HG03066 (cell line): ENCODE measurements around the gene VPS37B.

Experiments used
- ATAC-seq: cut with Tn5 transposase; IDR thresholded peaks from one replicate; pipeline ENCODE4 v1.9.1; 2021; ENCODE audit warnings: low read depth; ENCODE audit not compliant: unreplicated experiment

VPS37B gene

DNA sequence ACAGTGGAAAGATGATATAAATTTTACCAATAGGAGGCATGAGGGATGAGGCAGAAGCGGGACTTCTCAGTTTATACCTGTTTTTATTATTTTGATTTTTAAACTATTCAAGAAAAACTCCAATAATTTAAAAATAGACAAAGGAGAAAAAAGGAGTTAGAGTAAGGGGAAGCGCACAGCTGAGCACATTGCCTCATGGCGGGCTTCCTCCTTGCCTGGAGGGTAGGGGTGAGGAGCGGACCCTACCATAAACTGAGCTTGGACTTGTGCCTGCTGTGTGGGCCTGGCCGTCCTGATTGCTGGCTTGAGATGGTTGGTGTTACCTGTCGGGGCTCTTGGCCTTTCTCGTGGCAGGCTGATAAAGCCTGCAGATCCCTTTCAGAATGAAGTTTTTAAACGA lies 75.8 kb downstream of the VPS37B start:
- no peak for ATAC-seq

DNA sequence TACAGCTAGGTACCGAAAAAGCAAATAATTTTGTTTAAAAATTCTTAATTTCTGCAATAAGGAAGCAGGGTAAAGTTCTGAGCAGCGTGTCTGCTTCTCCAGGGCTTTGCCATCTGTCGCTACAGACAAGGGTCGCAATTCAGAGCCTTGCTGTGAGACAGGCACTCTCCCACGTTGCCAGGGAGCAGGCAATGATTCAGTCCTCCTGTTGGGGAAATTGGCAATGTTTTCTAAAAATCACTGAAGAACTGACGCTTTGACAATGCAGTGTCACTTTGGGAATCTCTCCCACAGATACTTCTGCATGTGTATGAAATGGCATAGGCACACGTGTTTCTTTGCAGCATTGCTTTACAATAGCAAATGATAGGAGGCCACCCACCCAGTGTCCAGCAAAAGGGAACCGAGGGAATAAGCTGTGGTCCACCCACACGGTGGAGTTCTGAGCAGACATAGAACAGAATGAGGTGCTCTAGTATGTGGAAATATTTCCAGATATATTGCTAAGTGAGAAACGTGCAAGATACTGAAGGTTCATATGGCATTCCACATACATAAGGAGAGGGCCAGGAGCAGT lies 76.6 kb downstream of the VPS37B start:
- ATAC-seq = no peak
